Adipocyte (in vitro differentiated cells): ENCODE data around the gene FOXA3.

ENCODE experiments used
- DNase-seq: peaks from one replicate; pipeline ENCODE4 v3.0.0-alpha.2; 2015; ENCODE audit warnings: low read depth
- H3K27me3 ChIP-seq: replicated peaks from 2 replicates; pipeline ENCODE4 v1.7.0; 2013; ENCODE audit warnings: mild to moderate bottlenecking, low read length, moderate library complexity; ENCODE audit not compliant: control insufficient read depth, insufficient read depth
- H3K36me3 ChIP-seq: 2 replicates; pipeline ENCODE4 v1.7.0; 2013; ENCODE audit warnings: low read length, mild to moderate bottlenecking, moderate library complexity; ENCODE audit not compliant: control insufficient read depth, insufficient read depth, severe bottlenecking
- H3K4me1 ChIP-seq: 2 replicates; pipeline ENCODE4 v1.7.0; 2013; ENCODE audit warnings: mild to moderate bottlenecking, low read length, moderate library complexity; ENCODE audit not compliant: control insufficient read depth, insufficient read depth
- H3K4me3 ChIP-seq: 2 replicates; pipeline ENCODE4 v1.7.0; 2013; ENCODE audit warnings: mild to moderate bottlenecking, low read length, moderate library complexity
- H3K9ac ChIP-seq: 2 replicates; pipeline ENCODE4 v1.7.0; 2013; ENCODE audit warnings: mild to moderate bottlenecking, low read length, moderate library complexity
- H3K9me3 ChIP-seq: 2 replicates; pipeline ENCODE4 v1.7.0; 2013; ENCODE audit warnings: mild to moderate bottlenecking, low read length, moderate library complexity; ENCODE audit not compliant: control insufficient read depth

The FOXA3 gene

DNA sequence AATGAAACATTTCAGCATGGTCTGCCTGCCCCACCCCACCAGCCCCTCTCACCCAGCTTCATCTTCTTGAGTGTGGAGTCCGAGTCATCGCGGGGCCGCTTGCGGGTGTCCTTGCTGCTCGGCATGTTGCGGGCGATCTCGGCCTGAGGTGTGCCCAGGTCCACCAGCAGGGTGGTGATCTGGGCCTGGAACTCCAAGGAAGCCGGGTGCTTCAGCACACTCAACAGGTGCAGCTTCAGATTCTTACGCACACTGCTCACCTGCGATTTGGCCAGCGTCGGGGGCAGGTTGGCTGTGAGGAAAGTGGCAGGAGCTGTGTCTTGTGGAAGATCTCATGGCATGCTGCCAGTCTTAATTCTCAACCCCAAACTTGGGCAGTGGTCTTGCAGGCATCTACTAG is 21.9 kb upstream of the FOXA3 start:
- Histone ChIP-seq H3K36me3 (peaks cover 90% of the 10 kb centered on the region), H3K9ac (no peak overlapping the region), H3K4me1 (no peaks in the 10 kb centered on the region), H3K4me3 (no peak overlapping the region), H3K9me3 (no peaks in the 10 kb centered on the region), H3K27me3 (no peaks in the 10 kb centered on the region)
- no peak for DNase-seq

GRCh38 chr19:45847663-45848062 is 16.5 kb upstream of the FOXA3 start:
- H3K9me3 ChIP-seq: no peaks in the 10 kb centered on the region
- peaks cover 95% of the 10 kb centered on the region for H3K36me3 ChIP-seq
- H3K4me3 ChIP-seq: no peak overlapping the region
- no peaks in the 10 kb centered on the region for H3K27me3 ChIP-seq
- no peak overlapping the region for H3K9ac ChIP-seq
- no peaks in the 10 kb centered on the region for H3K4me1 ChIP-seq
- DNase-seq: no peak

- H3K9ac ChIP-seq: no peak overlapping the region
- H3K9me3 ChIP-seq: no peaks in the 10 kb centered on the region
- H3K4me3 ChIP-seq: no peak overlapping the region
- H3K27me3 ChIP-seq: no peaks in the 10 kb centered on the region
- H3K4me1 ChIP-seq: no peaks in the 10 kb centered on the region
- no peak for DNase-seq
- H3K36me3 ChIP-seq: peaks cover 95% of the 10 kb centered on the region
Observed at GRCh38 chr19:45848922-45849321, 15.2 kb upstream of the FOXA3 start.

DNA sequence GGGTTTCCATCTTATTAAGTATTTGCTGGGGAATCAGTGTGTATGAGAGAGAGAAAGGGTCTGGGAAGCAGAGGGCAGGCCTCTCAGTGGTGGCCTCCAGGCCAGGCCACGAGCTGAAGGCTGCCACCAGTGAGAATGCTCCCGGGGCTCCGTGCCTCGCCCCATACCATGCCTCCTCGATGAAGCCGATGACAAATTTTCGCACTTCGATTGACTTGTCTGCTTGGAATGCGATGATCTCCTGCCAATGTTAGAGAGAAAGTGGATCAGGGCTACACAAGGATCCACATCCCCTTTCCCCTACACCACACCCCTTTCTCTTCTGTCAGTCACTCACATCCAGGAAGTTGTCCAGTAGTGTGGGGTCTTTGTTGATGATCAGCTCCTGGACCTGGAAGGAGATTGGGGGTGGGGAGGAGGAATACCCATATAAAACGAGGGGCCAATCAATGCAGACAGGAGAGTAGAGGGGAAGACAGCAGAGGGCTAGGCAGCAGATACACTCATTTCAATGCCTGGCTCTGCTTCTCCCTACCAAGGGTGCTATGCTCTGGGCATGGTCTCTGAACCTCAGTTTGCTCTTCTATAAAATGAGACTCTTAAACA is 11.9 kb upstream of the FOXA3 start:
- no peaks in the 10 kb centered on the region for H3K27me3 ChIP-seq
- H3K9me3 ChIP-seq: no peaks in the 10 kb centered on the region
- H3K4me1 ChIP-seq: no peaks in the 10 kb centered on the region
- no peak overlapping the region for H3K9ac ChIP-seq
- no peak overlapping the region for H3K4me3 ChIP-seq
- no peak for DNase-seq
- peaks cover 75% of the 10 kb centered on the region for H3K36me3 ChIP-seq

DNA sequence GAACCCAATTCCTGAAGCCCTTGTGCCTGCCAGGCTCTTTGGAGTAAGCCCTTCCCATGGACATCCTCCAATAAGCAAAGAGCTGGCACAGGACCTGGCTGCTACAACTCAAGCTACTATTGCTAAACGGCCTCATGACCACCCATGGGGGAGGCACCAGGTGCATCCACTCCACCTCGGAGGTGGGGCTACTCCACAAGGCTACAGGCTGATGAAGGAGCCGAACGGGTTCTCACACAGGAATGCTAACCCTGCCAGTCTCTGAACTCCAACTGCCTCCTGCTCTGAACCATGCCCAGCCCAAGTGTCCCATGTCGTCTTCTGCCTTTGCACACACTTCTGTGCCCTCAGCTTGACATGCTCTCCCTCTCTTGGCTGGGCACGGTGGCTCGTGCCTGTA is 11.1 kb upstream of the FOXA3 start:
- Histone ChIP-seq H3K4me3 (no peak overlapping the region), H3K4me1 (no peaks in the 10 kb centered on the region), H3K36me3 (peaks cover 67% of the 10 kb centered on the region), H3K9me3 (no peaks in the 10 kb centered on the region), H3K27me3 (no peaks in the 10 kb centered on the region), H3K9ac (no peak overlapping the region)
- no peak for DNase-seq

GRCh38 chr19:45854167-45854778 is 9.9 kb upstream of the FOXA3 start:
- Histone ChIP-seq H3K27me3 (no peaks in the 10 kb centered on the region), H3K36me3 (peaks cover 62% of the 10 kb centered on the region), H3K4me1 (no peaks in the 10 kb centered on the region), H3K4me3 (no peak overlapping the region), H3K9me3 (no peaks in the 10 kb centered on the region), H3K9ac (no peak overlapping the region)
- no peak for DNase-seq

- no peak for DNase-seq
- Histone ChIP-seq H3K4me1 (peaks cover 9% of the 10 kb centered on the region), H3K9ac (no peak overlapping the region), H3K36me3 (peaks cover 11% of the 10 kb centered on the region), H3K27me3 (peaks cover 13% of the 10 kb centered on the region), H3K9me3 (no peaks in the 10 kb centered on the region), H3K4me3 (no peak overlapping the region)
Observed at GRCh38 chr19:45860359-45861259, 3.5 kb upstream of the FOXA3 start.

GRCh38 chr19:45862271-45862563 is 1.9 kb upstream of the FOXA3 start:
- Histone ChIP-seq H3K9ac (peak overlapping the region; percentile 95), H3K4me3 (peak overlapping the region; percentile 84), H3K27me3 (peaks cover 28% of the 10 kb centered on the region), H3K9me3 (no peaks in the 10 kb centered on the region), H3K36me3 (peaks cover 7% of the 10 kb centered on the region), H3K4me1 (peaks cover 9% of the 10 kb centered on the region)
- DNase-seq: no peak

GRCh38 chr19:45862564-45863334 is 1.4 kb upstream of the FOXA3 start, which contains the start of gene SYMPK:
TSS of gene SYMPK (minus strand) at chr19:45863147. CDS start at chr19:45854495, 8,652 bp downstream.
- Histone ChIP-seq H3K4me3 (peak within 1 kb of the TSS; percentile 84), H3K9me3 (no peaks in the 10 kb centered on the region), H3K4me1 (peaks cover 9% of the 10 kb centered on the region), H3K36me3 (peaks cover 7% of the 10 kb centered on the region), H3K27me3 (peaks cover 28% of the 10 kb centered on the region), H3K9ac (peak within 1 kb of the TSS; percentile 95)
- peak; percentile 100 for DNase-seq

- peaks cover 28% of the 10 kb centered on the region for H3K27me3 ChIP-seq
- H3K9me3 ChIP-seq: no peaks in the 10 kb centered on the region
- peak overlapping the region; percentile 66 for H3K9ac ChIP-seq
- no peak for DNase-seq
- H3K4me3 ChIP-seq: peak overlapping the region; percentile 84
- peaks cover 7% of the 10 kb centered on the region for H3K36me3 ChIP-seq
- peaks cover 9% of the 10 kb centered on the region for H3K4me1 ChIP-seq
Observed at GRCh38 chr19:45863335-45863839, 739 bp upstream of the FOXA3 start.
